Measurements from ENCODE around the gene LPP.

GRCh38 chr3:188890572-188891270 lies 736.8 kb downstream of the LPP start:
- TF ChIP-seq POLR2A (IDR thresholded peaks at IDR 0.05) = no peak
- TF ChIP-seq CTCF (IDR thresholded peaks at IDR 0.05) = no peak
- no peak for TF ChIP-seq EP300 (IDR thresholded peaks at IDR 0.05)
- no peak for TF ChIP-seq POLR2AphosphoS5 (IDR thresholded peaks at IDR 0.05)
